NCI-H345 treated with DMSO at 0.1 percent for 48 hours (cell line): ENCODE results near the gene DBNL.

Experiments used
- DNase-seq: peaks from one replicate; lab custom pipeline; 2025; ENCODE audit not compliant: unreplicated experiment; lab: John Stamatoyannopoulos, UW

DBNL gene

DNA sequence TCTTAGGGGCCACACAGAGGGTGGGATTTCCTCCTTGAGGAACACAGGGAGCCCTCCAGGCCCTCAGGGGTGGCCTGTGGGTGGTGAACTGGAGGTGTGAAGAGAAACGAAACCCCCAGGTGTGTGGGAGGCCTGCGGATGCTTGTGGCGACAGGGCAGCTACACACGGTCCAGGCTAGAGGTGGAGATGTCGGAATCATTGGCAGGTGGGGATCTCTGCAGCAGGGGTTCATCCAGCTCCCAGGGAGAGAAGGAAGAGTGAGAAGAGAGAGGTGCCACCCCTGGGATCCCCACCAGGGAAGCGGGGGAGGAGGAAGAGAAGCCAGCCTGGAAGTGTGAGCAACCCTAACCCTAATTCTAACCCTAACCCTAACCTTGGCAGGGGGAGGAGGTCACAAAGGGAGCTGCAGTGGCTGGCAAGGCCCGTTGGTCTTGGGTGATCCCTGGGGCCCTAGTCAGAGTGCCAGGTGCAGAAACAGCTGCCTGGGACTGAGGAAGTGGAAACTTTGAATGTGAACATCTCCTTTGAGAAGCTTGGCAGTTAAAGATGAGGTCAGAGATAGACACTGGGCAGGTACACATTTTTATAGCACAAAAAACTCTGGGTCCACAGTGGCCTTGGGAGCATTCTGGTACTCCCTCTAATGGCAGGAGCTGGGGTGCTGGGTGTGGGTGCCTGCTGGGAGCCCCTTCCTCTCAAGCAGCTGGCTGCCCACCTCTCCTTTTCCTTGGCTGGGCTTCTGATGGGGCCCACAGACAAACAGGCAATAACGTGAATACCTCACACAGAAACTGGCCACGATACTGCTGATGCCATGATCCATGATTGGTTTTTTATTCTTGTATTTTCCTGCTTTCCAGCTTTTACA is 52.8 kb downstream of the DBNL start:
- DNase-seq: no peak

DNA sequence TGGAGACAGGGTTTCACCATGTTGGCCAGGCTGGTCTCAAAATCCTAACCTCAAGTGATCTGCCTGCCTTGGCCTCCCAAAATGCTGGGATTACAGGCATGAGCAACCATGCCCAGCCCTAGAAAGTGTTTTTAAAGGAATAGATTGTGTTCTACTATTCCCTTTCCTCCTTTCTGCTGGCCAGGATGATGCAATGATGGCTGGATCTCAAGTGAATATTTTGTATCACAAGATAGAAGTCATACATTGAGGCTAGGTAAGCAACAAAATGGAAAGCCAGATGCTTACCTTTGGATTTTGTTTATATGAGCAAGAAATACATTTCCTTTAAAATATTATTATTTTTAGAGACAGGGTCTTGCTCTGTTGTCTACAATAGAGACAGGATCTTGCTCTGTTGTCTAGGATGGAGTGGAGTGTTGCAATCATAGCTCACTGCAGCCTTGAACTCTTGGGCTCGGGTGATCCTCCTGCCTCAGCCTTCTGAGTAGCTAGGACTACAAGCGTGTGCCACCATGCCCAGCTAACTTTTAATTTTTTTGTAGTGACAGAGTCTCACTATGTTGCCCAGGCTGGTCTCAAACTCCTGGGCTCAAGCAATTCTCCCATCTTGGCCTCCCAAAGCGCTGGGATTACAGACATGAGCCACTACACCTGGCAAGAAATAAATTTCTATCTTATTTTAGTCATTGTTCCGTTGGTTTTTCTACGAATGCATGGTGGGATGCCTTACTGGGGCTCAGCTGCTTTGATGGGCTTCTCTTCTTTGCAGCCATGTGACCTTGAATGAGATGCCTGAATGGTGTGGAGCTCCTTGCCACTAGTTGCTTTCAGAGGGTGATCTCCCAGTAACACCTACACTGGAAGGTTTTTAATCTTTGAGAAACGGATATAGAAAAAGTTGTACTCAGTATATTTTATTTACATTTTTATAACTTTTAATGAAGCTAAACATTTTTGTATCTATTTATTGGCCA is 53.9 kb downstream of the DBNL start:
- DNase-seq: no peak

GRCh38 chr7:44099669-44100068 is 55.2 kb downstream of the DBNL start:
- no peak for DNase-seq

- no peak for DNase-seq
Measured at GRCh38 chr7:44100458-44101302, 56.2 kb downstream of the DBNL start.

- DNase-seq: no peak
Measured at GRCh38 chr7:44101303-44101965, 56.9 kb downstream of the DBNL start.

- DNase-seq: no peak
Measured at GRCh38 chr7:44101966-44102845, 57.7 kb downstream of the DBNL start.

DNA sequence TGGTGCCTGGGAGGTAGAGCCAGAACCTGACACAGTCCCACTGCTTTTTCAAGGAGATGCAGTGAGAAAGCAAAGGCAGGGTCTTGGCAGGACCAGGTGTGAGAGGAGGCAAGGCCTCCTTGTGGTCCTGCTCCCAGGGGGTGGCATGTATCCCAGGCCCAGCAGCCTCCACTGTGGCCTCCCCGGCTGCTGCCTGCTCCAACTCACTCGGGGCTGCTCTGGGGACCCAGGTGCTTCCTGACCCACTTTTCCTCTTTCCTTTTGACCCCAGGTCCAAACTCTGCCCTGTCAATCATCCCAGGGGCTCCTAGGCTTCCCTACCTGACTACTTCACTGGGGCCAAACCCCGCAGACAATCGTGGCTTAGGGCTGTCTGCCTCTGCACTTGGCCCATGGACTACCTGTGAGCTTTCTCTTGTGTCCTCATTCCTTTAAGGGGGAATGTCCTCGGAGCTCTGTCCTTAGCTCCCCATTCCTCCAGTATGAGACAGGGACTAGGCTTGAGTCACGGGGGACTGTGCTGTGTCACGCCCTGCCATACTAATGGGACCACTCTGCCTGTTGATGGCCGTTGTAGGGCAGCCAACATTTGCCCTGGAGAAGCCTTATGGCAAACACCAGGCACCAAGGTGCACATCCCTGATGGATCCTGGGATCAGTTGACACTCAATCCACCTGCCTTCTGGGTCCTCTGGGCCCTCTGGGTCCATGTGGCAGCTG is 58.5 kb downstream of the DBNL start:
- DNase-seq: no peak

DNA sequence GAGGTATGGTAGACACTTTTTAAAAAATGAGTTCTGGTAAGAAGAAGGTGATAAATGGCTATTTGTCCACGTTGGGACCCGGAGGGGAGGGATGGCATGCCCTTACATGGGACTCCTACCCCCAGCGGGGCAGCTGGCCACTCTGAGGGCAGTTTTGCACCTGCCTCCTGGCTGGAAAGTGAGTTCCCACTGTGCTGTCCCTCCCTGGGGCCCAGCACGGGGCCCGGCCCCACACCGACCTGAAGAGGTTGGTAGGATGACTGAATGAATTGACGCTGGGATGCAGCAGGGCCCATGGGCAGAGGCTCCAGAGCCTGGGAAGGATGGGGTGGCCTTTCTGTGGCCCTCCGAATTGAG is 59.0 kb downstream of the DBNL start:
- no peak for DNase-seq

- no peak for DNase-seq
Measured at GRCh38 chr7:44103923-44104859, 59.7 kb downstream of the DBNL start, which contains the start of gene AEBP1. Gene AEBP1, plus strand, starts transcription at chr7:44104345. Its CDS starts 321 bp downstream, at chr7:44104666.

DNA sequence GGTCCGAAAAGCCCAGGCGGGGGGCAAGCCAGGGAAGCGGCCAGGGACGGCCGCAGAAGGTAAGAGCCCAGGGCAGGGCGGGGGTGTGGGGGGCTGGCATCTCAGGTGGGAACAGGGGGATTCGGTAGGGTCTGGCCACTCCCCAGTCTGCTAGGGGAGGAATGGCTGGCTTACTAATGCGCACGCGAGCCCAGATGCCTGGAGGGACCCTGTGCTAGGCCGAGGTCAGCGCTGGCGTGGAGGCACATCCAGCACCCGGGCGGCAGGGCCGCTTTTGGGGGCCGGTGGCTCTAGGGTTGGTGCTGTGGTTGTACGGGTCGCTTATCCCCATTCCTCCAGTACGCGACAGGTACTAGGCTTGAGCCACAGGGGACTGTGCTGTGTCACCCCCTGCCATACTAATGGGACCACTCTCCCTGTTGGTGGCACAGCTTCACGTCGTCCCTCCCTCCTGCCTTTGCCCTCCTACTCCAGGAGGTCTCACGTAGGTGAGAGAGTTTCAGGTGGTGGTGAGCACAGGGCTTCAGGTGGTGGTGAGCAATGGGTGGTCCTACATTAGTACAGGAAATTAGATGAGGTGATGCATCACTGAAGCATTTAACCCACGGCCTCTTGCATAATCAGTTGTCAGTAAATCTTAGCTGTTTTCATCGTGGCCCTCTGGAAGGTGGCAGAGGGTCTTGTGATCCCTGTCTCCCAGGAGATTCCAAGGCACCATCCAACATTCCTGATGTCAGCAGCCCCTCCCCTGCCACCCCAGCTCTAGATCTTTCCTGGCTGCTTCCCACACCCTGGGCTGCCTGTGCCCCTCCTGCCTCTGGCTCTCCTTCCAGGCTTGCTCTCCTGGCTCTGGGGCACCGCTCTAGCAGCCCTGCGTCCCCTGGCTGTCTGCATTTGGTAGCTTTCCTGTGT is 60.6 kb downstream of the DBNL start:
- no peak for DNase-seq

DNA sequence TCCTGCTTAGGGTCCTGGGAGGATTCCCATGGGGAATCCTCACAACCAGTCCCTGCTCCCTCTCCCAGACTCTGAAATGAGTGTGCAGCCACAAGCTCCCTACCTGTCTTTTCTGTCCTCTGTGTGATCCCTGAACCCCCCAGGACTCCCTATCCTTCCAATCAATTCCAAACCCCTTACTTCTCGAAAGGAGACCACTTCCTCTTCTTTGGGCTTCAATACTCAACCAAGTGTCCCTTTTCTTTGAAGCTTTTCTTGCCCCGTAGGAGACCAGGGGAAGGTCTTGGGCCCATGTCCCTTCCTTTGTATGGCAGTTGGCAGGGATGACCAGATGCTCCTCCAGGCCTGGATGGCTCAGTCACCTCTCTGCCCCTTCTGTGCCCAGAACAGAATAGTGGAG is 61.3 kb downstream of the DBNL start:
- DNase-seq: no peak

DNA sequence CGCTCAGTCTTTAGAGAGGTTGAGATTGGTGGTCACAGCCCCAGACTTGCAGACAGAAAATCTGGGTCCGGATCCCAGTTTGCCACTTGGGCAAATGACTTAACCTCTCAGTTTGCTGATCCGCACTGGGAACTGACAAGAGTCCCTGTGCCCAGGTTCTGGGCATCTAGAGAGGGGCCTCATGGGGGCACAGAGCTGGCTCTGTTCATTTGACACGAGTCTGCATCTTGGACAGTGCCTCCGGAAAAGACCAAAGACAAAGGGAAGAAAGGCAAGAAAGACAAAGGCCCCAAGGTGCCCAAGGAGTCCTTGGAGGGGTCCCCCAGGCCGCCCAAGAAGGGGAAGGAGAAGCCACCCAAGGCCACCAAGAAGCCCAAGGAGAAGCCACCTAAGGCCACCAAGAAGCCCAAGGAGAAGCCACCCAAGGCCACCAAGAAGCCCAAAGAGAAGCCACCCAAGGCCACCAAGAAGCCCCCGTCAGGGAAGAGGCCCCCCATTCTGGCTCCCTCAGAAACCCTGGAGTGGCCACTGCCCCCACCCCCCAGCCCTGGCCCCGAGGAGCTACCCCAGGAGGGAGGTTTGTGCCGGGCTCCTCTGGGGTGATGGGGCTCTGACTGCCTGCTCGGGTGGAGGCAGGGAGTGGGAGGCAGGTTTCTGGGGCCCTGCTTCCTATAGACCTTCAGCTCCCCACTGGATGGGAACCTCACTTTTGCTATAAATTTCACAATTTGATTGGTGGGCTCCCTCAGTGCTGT is 62.0 kb downstream of the DBNL start:
- no peak for DNase-seq

DNA sequence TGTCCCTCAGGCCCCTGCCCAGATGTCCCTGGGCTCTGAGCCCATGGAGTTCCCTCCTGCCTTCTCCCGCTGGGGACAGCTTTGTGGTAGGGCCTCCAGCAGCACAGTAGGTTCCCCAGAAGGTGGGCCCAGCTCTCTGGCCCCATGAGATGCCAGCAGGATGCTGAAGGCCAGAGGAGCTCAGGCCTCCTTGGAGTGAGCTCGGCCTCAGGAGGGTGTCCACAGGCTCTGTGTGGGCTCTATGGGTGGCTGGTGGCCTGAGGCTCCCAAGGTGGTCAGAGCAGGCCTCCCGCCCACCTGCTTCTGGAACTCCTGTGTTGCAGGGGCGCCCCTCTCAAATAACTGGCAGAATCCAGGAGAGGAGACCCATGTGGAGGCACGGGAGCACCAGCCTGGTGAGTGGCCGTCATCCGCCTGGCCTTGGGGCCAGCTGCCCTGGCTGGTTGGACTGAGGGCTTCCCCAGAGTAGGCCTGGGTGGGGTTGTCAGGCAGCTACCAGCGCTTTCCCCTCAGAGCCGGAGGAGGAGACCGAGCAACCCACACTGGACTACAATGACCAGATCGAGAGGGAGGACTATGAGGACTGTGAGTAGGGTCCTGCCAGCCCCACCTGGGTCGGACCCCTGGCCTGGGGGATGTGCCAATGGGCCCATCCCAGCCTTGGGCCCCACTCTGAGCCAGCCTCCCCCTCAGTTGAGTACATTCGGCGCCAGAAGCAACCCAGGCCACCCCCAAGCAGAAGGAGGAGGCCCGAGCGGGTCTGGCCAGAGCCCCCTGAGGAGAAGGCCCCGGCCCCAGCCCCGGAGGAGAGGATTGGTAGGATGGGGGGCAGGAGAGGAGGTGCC is 62.8 kb downstream of the DBNL start:
- no peak for DNase-seq

DNA sequence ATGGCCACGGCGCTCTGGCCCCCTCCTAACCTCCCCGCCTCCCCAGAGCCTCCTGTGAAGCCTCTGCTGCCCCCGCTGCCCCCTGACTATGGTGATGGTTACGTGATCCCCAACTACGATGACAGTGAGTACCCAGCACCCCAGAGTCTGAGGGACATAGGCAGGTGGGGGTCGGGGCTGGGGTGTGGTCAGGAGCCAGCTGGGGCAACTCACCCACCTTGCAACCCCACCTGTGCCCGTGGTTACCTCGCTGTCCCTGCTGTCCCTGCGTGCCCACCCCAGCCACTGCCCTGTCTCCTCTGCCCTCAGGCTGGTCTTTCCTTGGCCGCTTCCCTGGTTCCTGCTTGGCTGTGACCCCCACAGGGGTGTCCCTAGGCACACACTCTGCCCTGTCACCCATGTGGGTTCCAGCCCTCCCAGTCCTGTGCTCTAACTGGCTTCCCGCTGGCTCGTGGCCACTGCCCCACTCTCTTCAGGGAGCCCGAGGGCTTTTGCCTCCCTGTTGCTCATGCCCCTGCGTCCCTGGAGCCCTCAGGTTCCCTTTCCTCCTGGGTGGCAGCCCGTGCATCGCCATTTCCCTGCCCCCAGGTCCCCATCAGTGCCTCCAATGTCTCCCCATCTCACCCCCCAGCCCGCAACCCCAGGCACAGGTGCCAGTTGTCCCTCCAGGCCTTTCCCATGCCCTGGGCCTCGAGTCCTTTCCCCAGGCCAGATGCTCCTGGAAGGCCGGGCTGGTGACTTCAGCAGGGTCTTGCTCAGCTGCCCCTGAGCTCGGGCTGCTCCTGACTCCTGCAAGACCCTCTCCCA is 63.7 kb downstream of the DBNL start:
- DNase-seq: no peak
